ENCODE results near the gene ERC2. TPM values are rescaled to one million over a fixed set of nuclear protein-coding genes. Genes with fewer than 3 reads are reported as not detected.

Gene ERC2
- total and polyA plus RNA-seq, 7 experiments from 2014 or later = not detected

DNA sequence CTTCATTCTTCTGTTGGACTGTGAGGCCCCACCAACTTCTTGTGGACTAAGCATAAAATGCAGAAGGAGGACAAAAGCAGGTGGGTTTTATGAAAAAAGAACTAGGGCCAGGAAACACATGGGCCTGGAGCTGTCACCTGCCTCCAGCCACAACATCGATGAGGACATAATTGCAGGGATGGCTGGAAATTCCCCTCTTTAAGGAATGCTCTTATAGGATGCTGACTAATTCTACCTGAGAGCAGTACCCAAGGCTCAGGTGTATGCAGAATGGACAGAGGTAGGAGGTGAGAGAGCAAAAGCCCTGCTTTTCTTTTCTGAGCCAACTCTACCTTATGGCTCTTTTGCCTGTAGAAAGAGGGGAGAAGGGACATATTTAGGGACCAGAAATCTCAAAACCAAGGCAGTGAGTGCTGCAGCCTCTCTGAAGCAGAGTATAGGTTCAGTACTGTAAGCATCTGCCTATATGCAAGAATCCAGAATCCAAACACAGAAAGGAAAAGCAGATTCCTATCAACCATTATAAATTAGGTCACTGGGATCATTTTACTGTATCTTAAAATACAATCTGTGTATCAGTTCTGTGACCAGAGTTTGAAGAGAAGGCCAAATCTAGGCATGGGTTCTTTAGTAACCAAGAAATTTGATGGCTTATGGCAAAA, 775.8 kb downstream of the ERC2 start:
- Mint-ChIP-seq H3K9me3 (peaks cover 0 to 5% (median 0%) of the 10 kb centered on the region in 11 donors), H3K36me3 (no peaks in the 10 kb centered on the region), H3K27me3 (peaks cover 0 to 13% (median 0%) of the 10 kb centered on the region in 5 donors), H3K4me3 (no peak overlapping the region), H3K4me1 (no peaks in the 10 kb centered on the region), H3K27ac (no peak overlapping the region)
- intact Hi-C loops (cut with micrococcal nuclease) = no loop called here
- DNase-seq = no peak
- Histone ChIP-seq H3K4me1 (ENCODE audit: control insufficient read depth in 2 of 2, insufficient read depth in 2 of 2, low read length in 2 of 2) (no peaks in the 10 kb centered on the region), H3K9me3 (ENCODE audit: control insufficient read depth in 2 of 3, low read length in 3 of 3) (no peaks in the 10 kb centered on the region), H3K27ac (ENCODE audit: low read depth, low read length) (no peak overlapping the region), H3K27me3 (ENCODE audit: control insufficient read depth in 2 of 2, insufficient read depth in 2 of 2, low read length in 2 of 2) (no peaks in the 10 kb centered on the region), H3K4me3 (ENCODE audit: low read length) (no peak overlapping the region), H3K36me3 (ENCODE audit: control insufficient read depth in 2 of 3, insufficient read depth in 3 of 3, low read length in 3 of 3) (no peaks in the 10 kb centered on the region)
- ChIA-PET CTCF (no interaction called here), POLR2A (no interaction called here)
- ATAC-seq = no peak

- intact Hi-C loops (cut with micrococcal nuclease) = no loop called here
- DNase-seq = no peak
- Mint-ChIP-seq H3K9me3 (peaks cover 0 to 5% (median 0%) of the 10 kb centered on the region in 11 donors), H3K27ac (no peak overlapping the region), H3K4me1 (no peaks in the 10 kb centered on the region), H3K36me3 (no peaks in the 10 kb centered on the region), H3K4me3 (no peak overlapping the region), H3K27me3 (peaks cover 0 to 13% (median 0%) of the 10 kb centered on the region in 5 donors)
- Histone ChIP-seq H3K4me1 (ENCODE audit: control insufficient read depth in 2 of 2, insufficient read depth in 2 of 2, low read length in 2 of 2) (no peaks in the 10 kb centered on the region), H3K27me3 (ENCODE audit: control insufficient read depth in 2 of 2, insufficient read depth in 2 of 2, low read length in 2 of 2) (no peaks in the 10 kb centered on the region), H3K36me3 (ENCODE audit: control insufficient read depth in 2 of 3, insufficient read depth in 3 of 3, low read length in 3 of 3) (no peaks in the 10 kb centered on the region), H3K27ac (ENCODE audit: low read depth, low read length) (no peak overlapping the region), H3K4me3 (ENCODE audit: low read length) (no peak overlapping the region), H3K9me3 (ENCODE audit: control insufficient read depth in 2 of 3, low read length in 3 of 3) (no peaks in the 10 kb centered on the region)
- no peak for ATAC-seq
- CTCF ChIA-PET = no interaction called here
- POLR2A ChIA-PET = interaction anchor here (0.7 kb wide), 1 partner anchor 79 kb away, joined by 3 read pairs; no protein-coding TSS in a partner anchor
Observed at GRCh38 chr3:55691141-55691540, 777.1 kb downstream of the ERC2 start.

GRCh38 chr3:55690726-55691125, 777.5 kb downstream of the ERC2 start:
- Mint-ChIP-seq H3K27me3 (peaks cover 0 to 11% (median 0%) of the 10 kb centered on the region in 5 donors), H3K4me3 (no peak overlapping the region), H3K36me3 (no peaks in the 10 kb centered on the region), H3K4me1 (no peaks in the 10 kb centered on the region), H3K9me3 (peaks cover 0 to 5% (median 0%) of the 10 kb centered on the region in 11 donors), H3K27ac (no peak overlapping the region)
- intact Hi-C loops (cut with micrococcal nuclease) = no loop called here
- Histone ChIP-seq H3K4me3 (ENCODE audit: low read length) (no peak overlapping the region), H3K36me3 (ENCODE audit: control insufficient read depth in 2 of 3, insufficient read depth in 3 of 3, low read length in 3 of 3) (no peaks in the 10 kb centered on the region), H3K27me3 (ENCODE audit: control insufficient read depth in 2 of 2, insufficient read depth in 2 of 2, low read length in 2 of 2) (no peaks in the 10 kb centered on the region), H3K9me3 (ENCODE audit: control insufficient read depth in 2 of 3, low read length in 3 of 3) (no peaks in the 10 kb centered on the region), H3K27ac (ENCODE audit: low read depth, low read length) (no peak overlapping the region), H3K4me1 (ENCODE audit: control insufficient read depth in 2 of 2, insufficient read depth in 2 of 2, low read length in 2 of 2) (no peaks in the 10 kb centered on the region)
- ChIA-PET POLR2A (interaction anchor here (0.7 kb wide), 1 partner anchor 79 kb away, joined by 3 read pairs; no protein-coding TSS in a partner anchor), CTCF (no interaction called here)
- DNase-seq (no peak), ATAC-seq (no peak)

- intact Hi-C loops (cut with micrococcal nuclease) = no loop called here
- POLR2A ChIA-PET = no interaction called here
- ATAC-seq (no peak), DNase-seq (no peak)
- H3K4me1 Mint-ChIP-seq = no peaks in the 10 kb centered on the region
- H3K27me3 Mint-ChIP-seq = peaks cover 0 to 7% (median 0%) of the 10 kb centered on the region in 5 donors
- CTCF ChIA-PET = no interaction called here
- no peaks in the 10 kb centered on the region for H3K36me3 Mint-ChIP-seq
- no peak overlapping the region for H3K4me3 Mint-ChIP-seq
- no peaks in the 10 kb centered on the region for H3K27me3 ChIP-seq (ENCODE audit: control insufficient read depth in 2 of 2, insufficient read depth in 2 of 2, low read length in 2 of 2)
- no peak overlapping the region for H3K27ac Mint-ChIP-seq
- H3K9me3 Mint-ChIP-seq = peaks cover 0 to 5% (median 0%) of the 10 kb centered on the region in 11 donors
- H3K27ac ChIP-seq (ENCODE audit: low read depth, low read length) = no peak overlapping the region
- H3K9me3 ChIP-seq (ENCODE audit: control insufficient read depth in 2 of 3, low read length in 3 of 3) = no peaks in the 10 kb centered on the region
- no peak overlapping the region for H3K4me3 ChIP-seq (ENCODE audit: low read length)
- H3K4me1 ChIP-seq (ENCODE audit: control insufficient read depth in 2 of 2, insufficient read depth in 2 of 2, low read length in 2 of 2) = no peaks in the 10 kb centered on the region
- no peaks in the 10 kb centered on the region for H3K36me3 ChIP-seq (ENCODE audit: control insufficient read depth in 2 of 3, insufficient read depth in 3 of 3, low read length in 3 of 3)
Observed at GRCh38 chr3:55690177-55690576, 778.1 kb downstream of the ERC2 start.

DNA sequence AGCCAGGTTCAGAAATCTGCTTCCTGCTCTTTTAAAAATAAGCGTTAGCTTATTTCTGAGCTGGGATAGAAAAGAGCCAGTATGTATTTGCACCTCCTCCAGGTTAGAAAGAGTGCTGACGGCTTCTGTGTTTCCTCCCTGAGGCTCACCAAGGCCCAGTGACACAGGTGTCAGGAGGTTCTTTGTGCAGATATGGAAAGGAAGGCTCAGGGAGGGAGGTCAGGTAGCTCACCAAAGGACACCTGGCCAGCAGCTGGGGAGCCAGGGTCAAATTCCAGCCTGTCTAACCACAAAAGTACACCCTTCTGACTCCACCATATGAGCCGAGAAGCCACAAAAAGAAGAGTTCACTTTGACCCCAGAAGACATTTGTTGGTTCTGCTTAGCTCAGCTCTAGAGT, 780.1 kb downstream of the ERC2 start:
- Histone ChIP-seq H3K9me3 (ENCODE audit: control insufficient read depth in 2 of 3, low read length in 3 of 3) (no peaks in the 10 kb centered on the region), H3K4me3 (ENCODE audit: low read length) (no peak overlapping the region), H3K27ac (ENCODE audit: low read depth, low read length) (no peak overlapping the region), H3K36me3 (ENCODE audit: control insufficient read depth in 2 of 3, insufficient read depth in 3 of 3, low read length in 3 of 3) (no peaks in the 10 kb centered on the region), H3K4me1 (ENCODE audit: control insufficient read depth in 2 of 2, insufficient read depth in 2 of 2, low read length in 2 of 2) (no peaks in the 10 kb centered on the region), H3K27me3 (ENCODE audit: control insufficient read depth in 2 of 2, insufficient read depth in 2 of 2, low read length in 2 of 2) (no peaks in the 10 kb centered on the region)
- CTCF ChIA-PET = no interaction called here
- POLR2A ChIA-PET = no interaction called here
- Mint-ChIP-seq H3K9me3 (peaks cover 0 to 5% (median 0%) of the 10 kb centered on the region in 11 donors), H3K4me3 (no peak overlapping the region), H3K36me3 (no peaks in the 10 kb centered on the region), H3K27ac (no peak overlapping the region), H3K4me1 (no peaks in the 10 kb centered on the region), H3K27me3 (peaks cover 0 to 7% (median 0%) of the 10 kb centered on the region in 5 donors)
- ATAC-seq (no peak), DNase-seq (no peak)
- intact Hi-C loops (cut with micrococcal nuclease) = no loop called here

GRCh38 chr3:55687526-55687925, 780.7 kb downstream of the ERC2 start:
- CTCF ChIA-PET = interaction anchor here (0.6 kb wide), 1 partner anchor 617 kb away, joined by 3 read pairs; no protein-coding TSS in a partner anchor
- no peak overlapping the region for H3K27ac Mint-ChIP-seq
- no peak for DNase-seq
- Histone ChIP-seq H3K27me3 (ENCODE audit: control insufficient read depth in 2 of 2, insufficient read depth in 2 of 2, low read length in 2 of 2) (no peaks in the 10 kb centered on the region), H3K27ac (ENCODE audit: low read depth, low read length) (no peak overlapping the region), H3K4me3 (ENCODE audit: low read length) (no peak overlapping the region), H3K9me3 (ENCODE audit: control insufficient read depth in 2 of 3, low read length in 3 of 3) (no peaks in the 10 kb centered on the region), H3K36me3 (ENCODE audit: control insufficient read depth in 2 of 3, insufficient read depth in 3 of 3, low read length in 3 of 3) (no peaks in the 10 kb centered on the region), H3K4me1 (ENCODE audit: control insufficient read depth in 2 of 2, insufficient read depth in 2 of 2, low read length in 2 of 2) (no peaks in the 10 kb centered on the region)
- H3K27me3 Mint-ChIP-seq = peaks cover 0 to 7% (median 0%) of the 10 kb centered on the region in 5 donors
- H3K36me3 Mint-ChIP-seq = no peaks in the 10 kb centered on the region
- POLR2A ChIA-PET = no interaction called here
- peaks cover 0 to 5% (median 0%) of the 10 kb centered on the region in 11 donors for H3K9me3 Mint-ChIP-seq
- no peak for ATAC-seq
- H3K4me3 Mint-ChIP-seq = no peak overlapping the region
- H3K4me1 Mint-ChIP-seq = no peaks in the 10 kb centered on the region
- intact Hi-C loops (cut with micrococcal nuclease) = no loop called here
